Brain microvascular endothelial cell (primary cell): ENCODE measurements around the gene DFFB.

Experiments used
- DNase-seq: peaks from one replicate; pipeline ENCODE4 v3.0.0-alpha.2; 2020
- H3K27ac ChIP-seq: fragments of 250-450 bp; sonication (Bioruptor Pico); 2 replicates; pipeline ENCODE4 v1.5.1; 2020; ENCODE audit warnings: mild to moderate bottlenecking, moderate library complexity
- H3K27me3 ChIP-seq: fragments of 250-450 bp; sonication (Bioruptor Pico); replicated peaks from 2 replicates; pipeline ENCODE4 v1.5.1; 2020; ENCODE audit warnings: mild to moderate bottlenecking
- H3K36me3 ChIP-seq: fragments of 250-450 bp; sonication (Bioruptor Pico); replicated peaks from 2 replicates; pipeline ENCODE4 v1.5.1; 2020; ENCODE audit warnings: mild to moderate bottlenecking
- H3K4me3 ChIP-seq: 2 replicates; pipeline ENCODE4 v1.5.1; 2011; ENCODE audit warnings: low read depth, mild to moderate bottlenecking, control low read depth, low read length, moderate library complexity
- in situ Hi-C: cut with HindIII; loops from 2 replicates; pipeline ENCODE4 v1.10.0; 2017; ENCODE audit warnings: low sequenced_read_pairs, low pct_ligation_motif_present
- TF ChIP-seq, protein P1 (sequence below): IDR thresholded peaks from 2 replicates; pipeline ENCODE4 v1.5.1; 2011; ENCODE audit warnings: low read depth, mild to moderate bottlenecking, moderate library complexity, low read length, control low read depth, inconsistent platforms; ENCODE audit errors: missing control alignments

Gene DFFB

DNA sequence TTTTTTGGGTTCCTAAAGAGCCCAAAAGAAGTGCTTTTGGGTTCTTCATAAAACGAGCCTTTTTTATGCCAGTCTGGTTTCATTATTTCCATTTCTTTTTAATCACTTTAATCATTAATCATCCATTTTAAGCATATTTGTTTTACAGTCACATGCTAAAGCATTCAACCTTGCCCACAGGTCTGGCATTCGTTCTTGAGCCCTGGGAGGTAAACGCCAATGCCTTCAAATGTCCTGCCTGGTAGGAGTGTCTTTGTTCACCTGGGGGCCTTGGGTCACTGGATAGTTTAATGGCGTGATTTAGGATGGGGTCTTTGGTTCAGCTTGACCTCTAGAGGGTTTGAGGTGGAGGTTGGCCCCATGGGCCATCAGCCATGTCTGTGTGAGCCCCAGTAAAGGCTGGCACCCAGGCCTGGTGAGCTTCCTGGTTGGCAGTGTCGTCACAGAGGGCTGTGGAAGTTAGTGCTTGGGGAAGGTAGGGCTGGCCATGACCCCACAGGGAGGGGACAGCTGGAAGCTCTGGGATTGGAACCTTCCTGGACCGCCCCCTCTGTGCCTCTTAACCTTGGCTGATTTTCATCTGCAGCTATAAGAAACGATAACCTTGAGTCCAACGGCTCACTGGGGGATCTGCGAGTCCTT, 22.6 kb downstream of the DFFB start:
- in situ Hi-C loops, result no loop called here
- H3K27me3 ChIP-seq, result no peaks in the 10 kb centered on the region
- no peak for DNase-seq
- no peak overlapping the region for H3K27ac ChIP-seq
- peaks cover 11% of the 10 kb centered on the region for H3K36me3 ChIP-seq
- H3K4me3 ChIP-seq, result no peak overlapping the region
- TF ChIP-seq, protein P1, sequence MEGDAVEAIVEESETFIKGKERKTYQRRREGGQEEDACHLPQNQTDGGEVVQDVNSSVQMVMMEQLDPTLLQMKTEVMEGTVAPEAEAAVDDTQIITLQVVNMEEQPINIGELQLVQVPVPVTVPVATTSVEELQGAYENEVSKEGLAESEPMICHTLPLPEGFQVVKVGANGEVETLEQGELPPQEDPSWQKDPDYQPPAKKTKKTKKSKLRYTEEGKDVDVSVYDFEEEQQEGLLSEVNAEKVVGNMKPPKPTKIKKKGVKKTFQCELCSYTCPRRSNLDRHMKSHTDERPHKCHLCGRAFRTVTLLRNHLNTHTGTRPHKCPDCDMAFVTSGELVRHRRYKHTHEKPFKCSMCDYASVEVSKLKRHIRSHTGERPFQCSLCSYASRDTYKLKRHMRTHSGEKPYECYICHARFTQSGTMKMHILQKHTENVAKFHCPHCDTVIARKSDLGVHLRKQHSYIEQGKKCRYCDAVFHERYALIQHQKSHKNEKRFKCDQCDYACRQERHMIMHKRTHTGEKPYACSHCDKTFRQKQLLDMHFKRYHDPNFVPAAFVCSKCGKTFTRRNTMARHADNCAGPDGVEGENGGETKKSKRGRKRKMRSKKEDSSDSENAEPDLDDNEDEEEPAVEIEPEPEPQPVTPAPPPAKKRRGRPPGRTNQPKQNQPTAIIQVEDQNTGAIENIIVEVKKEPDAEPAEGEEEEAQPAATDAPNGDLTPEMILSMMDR, result no peak

DNA sequence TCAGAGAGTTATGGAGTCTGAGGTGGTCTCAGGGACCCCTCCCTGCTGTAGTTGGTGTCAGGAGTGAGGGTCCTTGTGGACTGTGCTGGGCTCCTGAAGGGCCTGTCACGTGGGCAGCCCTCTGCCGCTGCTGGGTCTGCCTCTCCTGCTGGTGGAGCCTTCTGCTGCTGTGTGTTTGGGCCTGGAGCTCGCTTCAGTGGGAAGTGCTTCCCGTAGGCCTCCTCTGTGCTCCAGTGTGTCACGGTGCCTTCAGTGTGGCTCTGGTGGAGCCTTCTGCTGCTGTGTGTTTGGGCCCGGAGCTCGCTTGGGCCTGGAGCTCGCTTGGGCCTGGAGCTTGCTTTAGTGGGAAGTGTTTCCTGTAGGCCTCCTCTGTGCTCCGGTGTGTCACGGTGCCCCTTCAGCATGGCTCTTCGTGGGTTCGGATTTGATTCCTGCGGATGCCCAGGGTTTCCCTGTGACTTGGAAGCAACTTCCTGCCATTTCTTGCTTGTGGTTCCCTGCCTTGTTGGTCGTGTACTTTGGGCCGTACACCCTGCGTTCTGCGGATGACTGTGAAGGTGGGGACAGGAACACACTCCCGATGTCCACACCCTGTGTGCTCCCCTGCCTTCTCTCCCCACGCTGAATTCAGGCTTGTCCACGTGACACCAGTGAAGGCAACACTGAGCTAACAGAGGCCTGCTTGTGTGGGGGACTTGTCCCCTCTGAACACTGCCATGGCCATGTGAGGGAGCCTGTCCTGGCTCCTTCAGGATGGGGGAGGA, 23.3 kb downstream of the DFFB start:
- DNase-seq, result no peak
- no peak overlapping the region for H3K27ac ChIP-seq
- TF ChIP-seq, protein P1, result no peak
- no peak overlapping the region for H3K4me3 ChIP-seq
- H3K27me3 ChIP-seq, result no peaks in the 10 kb centered on the region
- H3K36me3 ChIP-seq, result peaks cover 14% of the 10 kb centered on the region
- in situ Hi-C loops, result no loop called here

DNA sequence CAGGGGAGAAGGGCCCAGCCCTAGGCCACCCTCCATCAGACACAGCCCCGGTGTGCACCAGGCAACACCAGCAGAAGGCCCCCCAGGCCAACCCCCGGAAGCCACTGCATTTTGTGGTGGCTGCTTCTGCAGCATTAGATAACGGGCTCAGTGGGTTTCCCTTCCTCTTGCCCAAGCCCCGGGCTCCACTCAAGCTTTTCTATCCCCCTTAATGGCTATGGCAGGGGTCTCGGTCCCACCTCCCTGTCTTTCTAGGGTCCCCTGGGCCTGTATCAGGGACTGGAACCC, 23.9 kb downstream of the DFFB start:
- no peak for DNase-seq
- no peak overlapping the region for H3K4me3 ChIP-seq
- H3K27me3 ChIP-seq, result no peaks in the 10 kb centered on the region
- no peak overlapping the region for H3K27ac ChIP-seq
- H3K36me3 ChIP-seq, result peaks cover 20% of the 10 kb centered on the region
- TF ChIP-seq, protein P1, result no peak
- in situ Hi-C loops, result no loop called here

DNA sequence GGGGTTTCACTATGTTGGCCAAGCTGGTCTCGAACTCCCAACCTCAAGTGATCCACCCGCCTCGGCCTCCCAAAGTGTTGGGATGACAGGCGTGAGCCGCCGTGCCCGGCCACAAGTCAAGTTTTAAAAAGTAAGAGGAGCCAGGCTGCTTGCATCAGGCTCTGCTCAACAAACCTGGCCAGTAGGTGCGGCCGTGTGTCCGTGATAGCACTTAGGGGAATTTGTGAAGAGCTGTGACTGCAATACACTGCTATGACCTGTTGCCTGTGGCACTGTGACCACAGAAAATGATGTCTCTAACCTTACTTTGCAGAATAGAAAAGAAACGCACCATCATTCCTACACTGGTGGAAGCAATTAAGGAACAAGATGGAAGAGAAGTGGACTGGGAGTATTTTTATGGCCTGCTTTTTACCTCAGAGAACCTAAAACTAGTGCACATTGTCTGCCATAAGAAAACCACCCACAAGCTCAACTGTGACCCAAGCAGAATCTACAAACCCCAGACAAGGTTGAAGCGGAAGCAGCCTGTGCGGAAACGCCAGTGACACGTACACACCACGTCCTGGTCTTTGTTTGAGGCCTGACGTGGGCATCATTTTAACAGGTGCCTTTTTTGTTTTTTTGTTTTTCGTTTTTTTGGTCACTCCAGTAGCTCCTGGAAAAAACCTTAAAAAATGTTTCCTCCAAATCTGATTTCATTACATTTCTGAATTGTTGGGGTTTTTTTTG, 26.1 kb downstream of the DFFB start:
- Histone ChIP-seq H3K27me3 (no peaks in the 10 kb centered on the region), H3K36me3 (peaks cover 34% of the 10 kb centered on the region), H3K4me3 (no peak overlapping the region), H3K27ac (no peak overlapping the region)
- in situ Hi-C loops, result no loop called here
- DNase-seq, result no peak
- TF ChIP-seq, protein P1, result no peak

DNA sequence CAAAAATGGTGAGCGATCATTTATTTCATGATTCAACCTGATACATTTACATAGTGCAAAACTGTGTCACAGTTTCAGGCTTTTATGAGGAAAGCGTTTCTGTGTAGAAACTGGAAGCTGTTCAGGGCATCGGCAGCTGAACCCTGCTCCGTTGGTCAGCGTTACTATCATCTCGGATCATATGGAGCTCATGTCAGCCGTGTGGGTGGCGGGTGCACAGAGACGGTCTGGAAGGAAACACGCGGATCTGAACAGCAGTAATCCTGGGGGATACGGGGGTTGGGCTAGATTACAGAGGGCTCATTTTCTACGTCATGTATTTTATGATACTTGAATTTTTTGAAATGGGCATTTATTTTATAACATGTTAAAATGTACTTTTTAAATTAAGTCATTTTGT, 27.7 kb downstream of the DFFB start:
- no peak for DNase-seq
- in situ Hi-C loops, result no loop called here
- no peaks in the 10 kb centered on the region for H3K27me3 ChIP-seq
- TF ChIP-seq, protein P1, result no peak
- H3K36me3 ChIP-seq, result peaks cover 38% of the 10 kb centered on the region
- no peak overlapping the region for H3K27ac ChIP-seq
- no peak overlapping the region for H3K4me3 ChIP-seq
